T47D (cell line): ENCODE measurements around the gene GPSM1.
A peak's percentile ranks its signal among the peaks of the same experiment; 100 is the strongest.

Source experiments
- DNase-seq, 2 experiments: peaks; one replicate each; pipeline versions ENCODE4 v3.0.0 to v3.0.0-alpha.2; 2011 to 2012; ENCODE audit warnings: low read depth in 1 of 2, low spot score in 1 of 2
- JUND ChIP-seq: IDR thresholded peaks from 2 replicates; pipeline ENCODE4 v1.6.1; 2012; ENCODE audit warnings: low read depth
- in situ Hi-C: cut with HindIII; loops from 2 replicates; pipeline ENCODE4 v1.10.0; 2016; ENCODE audit warnings: low sequenced_read_pairs, low pct_unique_long_range_greater_than_20kb

Gene GPSM1

GRCh38 chr9:136294437-136294836, 32.9 kb upstream of the GPSM1 start:
- no peak for TF ChIP-seq JUND
- in situ Hi-C loops, result no loop called here

GRCh38 chr9:136295055-136295454, 32.3 kb upstream of the GPSM1 start:
- TF ChIP-seq JUND, result no peak
- in situ Hi-C loops, result no loop called here
- no peak for DNase-seq

More at GRCh38 chr9:136294437-136294836, 32.9 kb upstream of the GPSM1 start:
- DNase-seq, result no peak

- no peak for DNase-seq
- in situ Hi-C loops, result no loop called here
Observed at GRCh38 chr9:136295542-136296433, 31.6 kb upstream of the GPSM1 start.

GRCh38 chr9:136296434-136297015, 30.8 kb upstream of the GPSM1 start:
- DNase-seq, result no peak
- no peak for TF ChIP-seq JUND
- in situ Hi-C loops, result no loop called here

More at GRCh38 chr9:136295542-136296433, 31.6 kb upstream of the GPSM1 start:
- no peak for TF ChIP-seq JUND

- DNase-seq, result peak; percentile 76 to 85
- in situ Hi-C loops, result no loop called here
- TF ChIP-seq JUND, result no peak
Observed at GRCh38 chr9:136297016-136297691, 30.2 kb upstream of the GPSM1 start.

- in situ Hi-C loops, result no loop called here
- no peak for TF ChIP-seq JUND
- DNase-seq, result no peak
Observed at GRCh38 chr9:136297766-136298735, 29.3 kb upstream of the GPSM1 start.

GRCh38 chr9:136299116-136299515, 28.2 kb upstream of the GPSM1 start:
- no peak for TF ChIP-seq JUND
- DNase-seq, result no peak
- in situ Hi-C loops, result no loop called here

GRCh38 chr9:136299541-136299940, 27.8 kb upstream of the GPSM1 start:
- no peak for DNase-seq
- no peak for TF ChIP-seq JUND
- in situ Hi-C loops, result no loop called here

- no peak for DNase-seq
Observed at GRCh38 chr9:136300016-136300545, 27.3 kb upstream of the GPSM1 start.

GRCh38 chr9:136300866-136301265, 26.5 kb upstream of the GPSM1 start:
- TF ChIP-seq JUND, result no peak
- no peak for DNase-seq
- in situ Hi-C loops, result no loop called here

More at GRCh38 chr9:136300016-136300545, 27.3 kb upstream of the GPSM1 start:
- TF ChIP-seq JUND, result no peak
- in situ Hi-C loops, result no loop called here

- TF ChIP-seq JUND, result no peak
- no peak for DNase-seq
- in situ Hi-C loops, result no loop called here
Observed at GRCh38 chr9:136302527-136302926, 24.8 kb upstream of the GPSM1 start.
